ENCODE data around the gene MON1A.

The MON1A gene

GRCh38 chr3:49903451-49904424, 25.9 kb downstream of the MON1A start, which contains the start of gene MST1R:
MST1R (minus strand) TSS chr3:49903873; CDS start chr3:49903609, 264 bp downstream.
- Histone ChIP-seq H3K27ac (ENCODE audit: poor library complexity, severe bottlenecking) (peak within 1 kb of the TSS; percentile 98), H3K4me3 (ENCODE audit: severe bottlenecking) (peak within 1 kb of the TSS; percentile 64), H3K27me3 (ENCODE audit: insufficient read depth, poor library complexity, severe bottlenecking) (no peaks in the 10 kb centered on the region), H3K4me1 (ENCODE audit: insufficient read depth, poor library complexity, severe bottlenecking) (peaks cover 36% of the 10 kb centered on the region), H3K9me3 (ENCODE audit: severe bottlenecking) (no peaks in the 10 kb centered on the region), H3K36me3 (ENCODE audit: low read depth) (peaks cover 32% of the 10 kb centered on the region)
- no peak for TF ChIP-seq CTCF (IDR thresholded peaks at IDR 0.05; ENCODE audit: poor library complexity, severe bottlenecking)
- peak; percentile 65 for ATAC-seq (ENCODE audit: low read depth)
- peak; percentile 98 for DNase-seq (ENCODE audit: low spot score)

- Histone ChIP-seq H3K4me3 (ENCODE audit: severe bottlenecking) (peak overlapping the region; percentile 64), H3K9me3 (ENCODE audit: severe bottlenecking) (no peaks in the 10 kb centered on the region), H3K27me3 (ENCODE audit: insufficient read depth, poor library complexity, severe bottlenecking) (no peaks in the 10 kb centered on the region), H3K27ac (ENCODE audit: poor library complexity, severe bottlenecking) (peak overlapping the region; percentile 98), H3K36me3 (ENCODE audit: low read depth) (peaks cover 43% of the 10 kb centered on the region), H3K4me1 (ENCODE audit: insufficient read depth, poor library complexity, severe bottlenecking) (peaks cover 36% of the 10 kb centered on the region)
- ATAC-seq (ENCODE audit: low read depth) = no peak
- no peak for DNase-seq (ENCODE audit: low spot score)
- no peak for TF ChIP-seq CTCF (IDR thresholded peaks at IDR 0.05; ENCODE audit: poor library complexity, severe bottlenecking)
Measured at GRCh38 chr3:49902511-49903345, 26.9 kb downstream of the MON1A start.

- no peaks in the 10 kb centered on the region for H3K9me3 ChIP-seq (ENCODE audit: severe bottlenecking)
- ATAC-seq (ENCODE audit: low read depth) (no peak), DNase-seq (ENCODE audit: low spot score) (no peak)
- H3K36me3 ChIP-seq (ENCODE audit: low read depth) = peaks cover 53% of the 10 kb centered on the region
- H3K27me3 ChIP-seq (ENCODE audit: insufficient read depth, poor library complexity, severe bottlenecking) = no peaks in the 10 kb centered on the region
- peaks cover 36% of the 10 kb centered on the region for H3K4me1 ChIP-seq (ENCODE audit: insufficient read depth, poor library complexity, severe bottlenecking)
- peak overlapping the region; percentile 64 for H3K4me3 ChIP-seq (ENCODE audit: severe bottlenecking)
- peak overlapping the region; percentile 98 for H3K27ac ChIP-seq (ENCODE audit: poor library complexity, severe bottlenecking)
- no peak for TF ChIP-seq CTCF (IDR thresholded peaks at IDR 0.05; ENCODE audit: poor library complexity, severe bottlenecking)
Measured at GRCh38 chr3:49901366-49902339, 28.0 kb downstream of the MON1A start.

- ATAC-seq (ENCODE audit: low read depth) (peak; percentile 75), DNase-seq (ENCODE audit: low spot score) (peak; percentile 95)
- H3K4me3 ChIP-seq (ENCODE audit: severe bottlenecking) = peak overlapping the region; percentile 25
- H3K27ac ChIP-seq (ENCODE audit: poor library complexity, severe bottlenecking) = peak overlapping the region; percentile 98
- no peaks in the 10 kb centered on the region for H3K27me3 ChIP-seq (ENCODE audit: insufficient read depth, poor library complexity, severe bottlenecking)
- peaks cover 64% of the 10 kb centered on the region for H3K36me3 ChIP-seq (ENCODE audit: low read depth)
- TF ChIP-seq CTCF (IDR thresholded peaks at IDR 0.05; ENCODE audit: poor library complexity, severe bottlenecking) = no peak
- no peaks in the 10 kb centered on the region for H3K9me3 ChIP-seq (ENCODE audit: severe bottlenecking)
- H3K4me1 ChIP-seq (ENCODE audit: insufficient read depth, poor library complexity, severe bottlenecking) = peaks cover 26% of the 10 kb centered on the region
Measured at GRCh38 chr3:49900491-49901153, 29.0 kb downstream of the MON1A start.
